IMR-90 (cell line): Measurements from ENCODE around the gene ARHGAP10. TPM values are rescaled to one million over a fixed set of nuclear protein-coding genes. Genes with fewer than 3 reads are reported as not detected.

ENCODE experiments used
- ATAC-seq: fragments of 200-7000 bp; cut with Tn5 transposase; 2 replicates; pipeline ENCODE4 v1.9.1; 2020; ENCODE audit warnings: low read depth, mild to moderate bottlenecking, moderate library complexity
- BruUV-seq: library from RNA; stranded (reverse); fragments of 400-500 nt; replicated peaks from 2 replicates; lab custom pipeline; 2021; lab: Mats Ljungman, UMichigan
- CTCF ChIA-PET: fragments of 300-600 bp; formaldehyde crosslinking; extraction: SDS; loops from one replicate; lab custom pipeline; 2021; ENCODE audit warnings: antibody characterized with exemption; lab: Yijun Ruan, JAX
- POLR2A ChIA-PET: fragments of 300-600 bp; sonication (Branson Sonifier 250); formaldehyde crosslinking; loops from one replicate; lab custom pipeline; 2022; ENCODE audit warnings: antibody characterized with exemption; ENCODE audit not compliant: unreplicated experiment; lab: Charles Lee
- DNase-seq: peaks from one replicate; pipeline ENCODE4 v3.0.0; 2013
- H2AFZ ChIP-seq: replicated peaks from 2 replicates; pipeline ENCODE3; 2013; ENCODE audit warnings: low read length, mild to moderate bottlenecking; ENCODE audit not compliant: poor library complexity
- H2AK5ac ChIP-seq: 2 replicates; pipeline ENCODE4 v1.6.1; 2013; ENCODE audit warnings: low read depth, low read length, inconsistent platforms
- H2AK9ac ChIP-seq: replicated peaks from 2 replicates; pipeline ENCODE3; 2013; ENCODE audit warnings: mild to moderate bottlenecking, low read depth, low read length, moderate library complexity; ENCODE audit not compliant: poor library complexity
- H2BK120ac ChIP-seq: 2 replicates; pipeline ENCODE4 v1.6.1; 2013; ENCODE audit warnings: low read depth, low read length, inconsistent platforms
- H2BK15ac ChIP-seq: 3 replicates; pipeline ENCODE4 v1.6.1; 2013; ENCODE audit warnings: low read depth, low read length, inconsistent platforms
- H2BK20ac ChIP-seq: 2 replicates; pipeline ENCODE4 v1.6.1; 2013; ENCODE audit warnings: low read depth, mild to moderate bottlenecking, inconsistent platforms, low read length, moderate library complexity
- H2BK5ac ChIP-seq: 2 replicates; pipeline ENCODE4 v1.6.1; 2013; ENCODE audit warnings: mild to moderate bottlenecking, low read depth, low read length, inconsistent platforms; ENCODE audit not compliant: poor library complexity, severe bottlenecking
- H3K14ac ChIP-seq: replicated peaks from 2 replicates; pipeline ENCODE4 v1.6.1; 2013; ENCODE audit warnings: low read depth, low read length, inconsistent platforms
- H3K18ac ChIP-seq: 2 replicates; pipeline ENCODE4 v1.6.1; 2013; ENCODE audit warnings: low read depth, low read length, control low read depth
- H3K23ac ChIP-seq: 2 replicates; pipeline ENCODE4 v1.6.1; 2013; ENCODE audit warnings: low read depth, low read length, inconsistent platforms
- H3K27ac ChIP-seq: 2 replicates; pipeline ENCODE4 v1.5.1; 2013; ENCODE audit warnings: mild to moderate bottlenecking, control low read depth, low read length; ENCODE audit not compliant: insufficient read depth
- H3K27me3 ChIP-seq: 2 replicates; pipeline ENCODE4 v1.6.1; 2013; ENCODE audit warnings: low read length; ENCODE audit not compliant: control insufficient read depth, insufficient read depth
- H3K36me3 ChIP-seq: 2 replicates; pipeline ENCODE4 v1.6.1; 2013; ENCODE audit warnings: low read length, mixed read lengths; ENCODE audit not compliant: control insufficient read depth, insufficient read depth
- H3K4ac ChIP-seq: 2 replicates; pipeline ENCODE4 v1.6.1; 2013; ENCODE audit warnings: low read depth, low read length, inconsistent platforms
- H3K4me1 ChIP-seq: 2 replicates; pipeline ENCODE4 v1.6.1; 2013; ENCODE audit warnings: low read length, mixed read lengths; ENCODE audit not compliant: control insufficient read depth, insufficient read depth
- H3K4me2 ChIP-seq: 2 replicates; pipeline ENCODE4 v1.6.1; 2013; ENCODE audit warnings: low read depth, mild to moderate bottlenecking, control low read depth, low read length, moderate library complexity
- H3K4me3 ChIP-seq: 2 replicates; pipeline ENCODE4 v1.5.1; 2013; ENCODE audit warnings: low read depth, mild to moderate bottlenecking, control low read depth, low read length, moderate library complexity; ENCODE audit not compliant: insufficient read depth
- H3K56ac ChIP-seq: 2 replicates; pipeline ENCODE4 v1.6.1; 2013; ENCODE audit warnings: low read length, inconsistent platforms; ENCODE audit not compliant: insufficient read depth; ENCODE audit errors: extremely low read depth
- H3K79me1 ChIP-seq, 2 experiments: 2 replicates each; pipeline ENCODE4 v1.6.1; 2013; ENCODE audit warnings: low read length in 2 of 2, inconsistent platforms in 1 of 2, low read depth in 1 of 2
- H3K9ac ChIP-seq: 2 replicates; pipeline ENCODE4 v1.6.1; 2013; ENCODE audit warnings: low read depth, low read length, control low read depth
- H3K9me1 ChIP-seq: 2 replicates; pipeline ENCODE4 v1.6.1; 2013; ENCODE audit warnings: low read length, inconsistent platforms; ENCODE audit not compliant: insufficient read depth
- H3K9me3 ChIP-seq: 2 replicates; pipeline ENCODE4 v1.6.1; 2013; ENCODE audit warnings: low read length; ENCODE audit not compliant: control insufficient read depth, insufficient read depth
- H4K20me1 ChIP-seq: 2 replicates; pipeline ENCODE4 v1.6.1; 2013; ENCODE audit warnings: low read length, inconsistent platforms; ENCODE audit not compliant: insufficient read depth
- H4K5ac ChIP-seq: 2 replicates; pipeline ENCODE4 v1.6.1; 2013; ENCODE audit warnings: mild to moderate bottlenecking, low read depth, low read length, control low read depth
- H4K8ac ChIP-seq, 2 experiments: 2 replicates each; pipeline ENCODE4 v1.6.1; 2013; ENCODE audit warnings: low read depth in 2 of 2, low read length in 2 of 2, control low read depth in 1 of 2, inconsistent platforms in 1 of 2
- H4K91ac ChIP-seq: 2 replicates; pipeline ENCODE4 v1.6.1; 2013; ENCODE audit warnings: low read depth, low read length, inconsistent platforms; ENCODE audit not compliant: insufficient read depth
- WGBS, 2 experiments: methylation state at CpG; one replicate each; pipeline versions ENCODE4 v1.1.5 to v1.1.7; 2013; ENCODE audit warnings: missing lambda C conversion rate in 2 of 2; ENCODE audit not compliant: insufficient read length in 1 of 2; ENCODE audit errors: extremely low coverage in 2 of 2; 5-methylcytosine and 5-hydroxymethylcytosine counted together
- dilution Hi-C: fragments of 300-500 bp; cut with HindIII; formaldehyde crosslinking; loops from one replicate; pipeline ENCODE4 v1.14.3; 2018; ENCODE audit warnings: low sequenced_read_pairs; ENCODE audit not compliant: unreplicated experiment
- in situ Hi-C: fragments of 300-500 bp; cut with MboI; formaldehyde crosslinking; loops from 3 replicates; pipeline ENCODE4 v1.14.3; 2019; ENCODE audit warnings: low sequenced_read_pairs, inconsistent platforms, mixed read lengths
- intact Hi-C: fragments of 100-400 bp; cut with micrococcal nuclease; formaldehyde crosslinking; loops from 2 replicates; pipeline ENCODE4 v1.10.0; 2022
- polyA plus RNA-seq, 3 experiments: library from polyadenylated mRNA; depleted of rRNA; stranded (reverse); fragments of >200 nt; gene quantifications; 2 replicates each; pipeline ENCODE4 v1.2.3, GENCODE V29; 2012; ENCODE audit warnings: low replicate concordance in 1 of 3
- total RNA-seq: library from RNA; depleted of rRNA; stranded (reverse); fragments of >200 nt; gene quantifications from 2 replicates; pipeline ENCODE4 v1.2.3, GENCODE V29; 2012
- TF ChIP-seq, protein P1 (sequence below): fragments of 150-350 bp; IDR thresholded peaks from 2 replicates; pipeline ENCODE4 v1.6.1; 2016; ENCODE audit warnings: low read depth, mild to moderate bottlenecking, low read length, moderate library complexity, borderline replicate concordance

Gene ARHGAP10
- total and polyA plus RNA-seq, 2 of the 4 experiments (the other 2 are of a cell fraction), result 27.1 to 29.4 TPM

GRCh38 chr4:148027201-148027600 is 295.3 kb downstream of the ARHGAP10 start:
- CTCF ChIA-PET, result no interaction called here
- no peaks in the 10 kb centered on the region for H3K27me3 ChIP-seq
- POLR2A ChIA-PET, result no interaction called here
- BruUV-seq, result no TSS peak
- 100% methylated on average over 1 of the region's 7 CpGs; no CpG with 5 or more reads in 1 of the 2 experiments for WGBS, 2 experiments
- peaks cover 5% of the 10 kb centered on the region for H3K36me3 ChIP-seq
- TF ChIP-seq, protein P1, sequence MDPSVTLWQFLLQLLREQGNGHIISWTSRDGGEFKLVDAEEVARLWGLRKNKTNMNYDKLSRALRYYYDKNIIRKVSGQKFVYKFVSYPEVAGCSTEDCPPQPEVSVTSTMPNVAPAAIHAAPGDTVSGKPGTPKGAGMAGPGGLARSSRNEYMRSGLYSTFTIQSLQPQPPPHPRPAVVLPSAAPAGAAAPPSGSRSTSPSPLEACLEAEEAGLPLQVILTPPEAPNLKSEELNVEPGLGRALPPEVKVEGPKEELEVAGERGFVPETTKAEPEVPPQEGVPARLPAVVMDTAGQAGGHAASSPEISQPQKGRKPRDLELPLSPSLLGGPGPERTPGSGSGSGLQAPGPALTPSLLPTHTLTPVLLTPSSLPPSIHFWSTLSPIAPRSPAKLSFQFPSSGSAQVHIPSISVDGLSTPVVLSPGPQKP, result no peak
- no peak overlapping the region for H2AK9ac ChIP-seq
- DNase-seq, result no peak
- H3K18ac ChIP-seq, result peak overlapping the region; percentile 20; the same call in 1 of the 2 replicates
- peaks cover 16 to 27% of the 10 kb centered on the region in 2 experiments for H3K79me1 ChIP-seq
- peaks cover 10% of the 10 kb centered on the region for H3K9me1 ChIP-seq
- no peak overlapping the region for H3K56ac ChIP-seq
- no peak for ATAC-seq
- no peak overlapping the region for H4K5ac ChIP-seq
- 0 out of 2 replicates have a peak, but pooled peaks cover 3% of the 10 kb centered on the region for H3K4me1 ChIP-seq
- H4K91ac ChIP-seq, result no peak overlapping the region
- intact Hi-C loops, result no loop called here
- no peak overlapping the region for H3K23ac ChIP-seq
- H3K14ac ChIP-seq, result no peak overlapping the region
- in situ Hi-C loops, result loop anchor here (25.0 kb wide), 1 partner anchor 110 kb away; no protein-coding TSS in a partner anchor
- no peak overlapping the region for H3K4ac ChIP-seq
- dilution Hi-C loops, result no loop called here
- H2BK15ac ChIP-seq, result no peak overlapping the region
- H2BK20ac ChIP-seq, result no peak overlapping the region
- no peak overlapping the region for H3K27ac ChIP-seq
- no peak overlapping the region for H2BK120ac ChIP-seq
- no peak overlapping the region for H4K8ac ChIP-seq
- H2AK5ac ChIP-seq, result no peak overlapping the region
- H3K4me3 ChIP-seq, result no peak overlapping the region
- H4K20me1 ChIP-seq, result peaks cover 5% of the 10 kb centered on the region; the same call in 1 of the 2 replicates
- H3K9ac ChIP-seq, result no peak overlapping the region
- H2AFZ ChIP-seq, result no peak overlapping the region
- H3K4me2 ChIP-seq, result no peak overlapping the region
- H3K9me3 ChIP-seq, result no peaks in the 10 kb centered on the region
- H2BK5ac ChIP-seq, result no peak overlapping the region
